CD4-positive, alpha-beta T cell treated with Interleukin-6 for 4 hours (primary cell): ENCODE measurements around the gene C21orf58.
"Not testable (repeated sequence)": the region's sequence is repeated elsewhere in the genome, so short reads cannot be mapped to it uniquely, and the experiment has no call there.

Experiments
- DNase-seq: peaks from one replicate; pipeline ENCODE4 v3.0.0-alpha.2; 2020; ENCODE audit warnings: mixed read lengths

The C21orf58 gene

DNA sequence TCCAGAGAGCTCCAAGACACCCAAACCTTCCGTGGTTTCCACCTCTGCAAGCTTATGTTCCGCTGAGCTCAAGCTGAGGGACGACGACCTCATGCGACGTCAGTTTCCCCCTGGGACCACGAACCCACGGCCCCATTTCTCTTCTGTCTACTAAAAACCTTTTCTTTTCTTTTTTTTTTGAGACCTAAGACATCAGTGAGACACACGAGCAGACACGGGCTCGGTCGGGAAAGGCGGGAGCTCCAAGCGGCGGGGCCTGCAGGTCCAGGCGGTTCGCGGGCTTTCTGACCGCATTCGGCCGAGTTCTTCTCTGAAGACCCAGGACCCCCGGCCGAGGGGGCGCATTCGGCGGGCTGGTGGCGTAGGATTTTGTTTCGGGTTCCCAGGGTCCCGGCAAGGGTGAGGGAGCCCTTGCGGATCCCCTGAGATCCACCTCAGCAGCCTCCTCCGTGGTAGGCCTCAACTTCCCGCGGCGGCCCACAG, 402 bp downstream of the C21orf58 start:
- no peak for DNase-seq

DNA sequence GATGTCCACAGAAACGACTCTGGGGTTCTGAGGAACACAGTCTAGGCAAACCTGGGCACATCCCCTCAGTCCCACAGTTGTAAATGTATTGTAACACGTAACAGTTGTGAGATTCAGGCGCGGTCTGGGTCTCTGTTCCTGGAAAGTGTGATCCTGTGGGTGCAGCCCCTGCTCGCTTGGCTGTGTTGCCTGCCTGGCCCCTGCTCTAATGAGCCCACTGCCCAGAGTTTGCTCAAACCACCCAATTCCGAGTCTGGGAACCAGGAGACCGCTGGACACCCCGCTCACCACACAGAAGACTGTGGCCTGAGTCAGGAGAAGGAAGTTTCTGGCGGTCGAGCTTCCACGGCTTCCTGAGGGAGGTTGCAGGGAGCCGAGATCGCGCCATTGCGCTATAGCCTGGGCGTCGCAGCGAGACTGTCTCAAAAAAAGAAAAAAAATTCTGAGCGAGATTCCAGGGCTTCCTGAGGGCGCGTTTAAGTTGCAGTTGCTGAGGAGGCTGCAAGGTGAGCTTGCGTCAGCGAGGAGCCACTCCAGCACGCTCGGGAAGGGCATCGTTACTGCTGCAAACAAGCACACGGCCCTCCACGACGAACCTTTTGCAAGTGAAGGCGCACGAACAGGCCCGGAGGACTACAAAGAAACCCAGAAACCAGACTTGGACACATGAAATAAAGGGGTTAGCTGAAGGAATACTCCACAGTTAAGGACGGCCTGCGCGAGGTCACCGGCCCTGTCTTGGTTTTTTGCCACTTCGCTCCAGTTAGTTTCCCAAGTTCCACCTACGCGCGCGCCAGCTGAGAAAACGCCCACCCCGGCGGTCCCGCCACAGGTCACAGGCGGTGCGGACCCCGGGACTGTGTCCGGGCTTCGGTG, 1.1 kb downstream of the C21orf58 start:
- peak; percentile 6 for DNase-seq

DNA sequence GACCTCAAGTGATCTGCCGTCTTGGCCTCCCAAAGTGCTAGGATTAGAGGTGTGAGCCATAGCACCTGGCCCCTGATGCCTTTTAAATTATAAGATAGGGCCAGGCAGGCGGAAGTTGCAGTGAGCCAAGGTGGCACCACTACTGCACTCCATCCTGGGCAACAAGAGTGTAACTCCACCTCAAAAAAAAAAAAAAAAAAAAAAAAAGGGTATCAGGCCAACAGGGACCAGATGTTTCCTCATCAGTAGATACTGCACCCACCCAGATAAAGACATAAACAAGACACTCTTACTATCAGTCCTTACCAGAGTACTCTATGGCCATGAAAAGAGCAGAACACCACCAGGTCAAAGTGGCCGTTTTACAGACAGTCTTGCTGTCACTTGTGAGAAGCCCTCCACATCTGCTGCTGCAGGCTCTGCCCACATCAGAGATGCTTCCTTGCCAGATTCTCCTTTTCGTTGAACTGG, 3.3 kb downstream of the C21orf58 start:
- no peak for DNase-seq

DNA sequence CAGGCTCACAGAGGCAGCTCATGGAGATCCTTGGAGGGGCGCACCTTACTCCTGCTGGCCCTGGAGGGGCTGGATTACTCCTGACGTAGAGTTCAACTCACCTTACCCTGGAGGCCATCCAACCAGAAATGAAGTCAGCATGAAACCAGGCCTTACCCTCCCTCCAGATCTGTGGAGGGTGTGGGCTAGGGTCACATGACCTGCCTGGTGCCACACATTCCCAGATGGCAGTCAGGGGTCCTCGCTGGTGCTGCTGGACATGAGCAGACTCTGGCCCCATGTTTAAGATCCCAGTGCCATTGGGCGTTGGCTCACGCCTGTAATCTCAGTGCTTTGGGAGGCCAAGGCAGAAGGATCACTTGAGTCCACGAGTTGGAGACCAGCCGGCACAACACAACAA, 4.5 kb downstream of the C21orf58 start:
- DNase-seq: no peak

DNA sequence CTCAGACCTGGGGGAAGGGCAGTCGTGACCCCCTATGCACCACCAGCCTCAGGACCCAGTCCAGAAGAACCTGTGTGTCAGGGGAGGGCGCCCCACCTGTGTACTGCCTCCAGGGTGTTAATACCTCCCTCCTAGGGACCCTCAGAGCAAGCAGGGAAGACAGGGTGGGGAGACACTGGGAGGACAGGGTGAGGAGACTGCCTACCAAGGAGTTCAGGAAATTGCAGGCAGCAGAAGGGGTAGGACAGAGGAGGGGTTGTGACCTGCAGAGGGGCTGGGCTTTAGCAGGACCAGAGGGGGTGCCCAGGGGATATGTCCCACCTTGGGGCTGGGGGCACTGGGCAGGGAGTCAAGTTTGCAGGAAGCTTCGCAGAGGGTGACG, 5.2 kb downstream of the C21orf58 start:
- no peak for DNase-seq

DNA sequence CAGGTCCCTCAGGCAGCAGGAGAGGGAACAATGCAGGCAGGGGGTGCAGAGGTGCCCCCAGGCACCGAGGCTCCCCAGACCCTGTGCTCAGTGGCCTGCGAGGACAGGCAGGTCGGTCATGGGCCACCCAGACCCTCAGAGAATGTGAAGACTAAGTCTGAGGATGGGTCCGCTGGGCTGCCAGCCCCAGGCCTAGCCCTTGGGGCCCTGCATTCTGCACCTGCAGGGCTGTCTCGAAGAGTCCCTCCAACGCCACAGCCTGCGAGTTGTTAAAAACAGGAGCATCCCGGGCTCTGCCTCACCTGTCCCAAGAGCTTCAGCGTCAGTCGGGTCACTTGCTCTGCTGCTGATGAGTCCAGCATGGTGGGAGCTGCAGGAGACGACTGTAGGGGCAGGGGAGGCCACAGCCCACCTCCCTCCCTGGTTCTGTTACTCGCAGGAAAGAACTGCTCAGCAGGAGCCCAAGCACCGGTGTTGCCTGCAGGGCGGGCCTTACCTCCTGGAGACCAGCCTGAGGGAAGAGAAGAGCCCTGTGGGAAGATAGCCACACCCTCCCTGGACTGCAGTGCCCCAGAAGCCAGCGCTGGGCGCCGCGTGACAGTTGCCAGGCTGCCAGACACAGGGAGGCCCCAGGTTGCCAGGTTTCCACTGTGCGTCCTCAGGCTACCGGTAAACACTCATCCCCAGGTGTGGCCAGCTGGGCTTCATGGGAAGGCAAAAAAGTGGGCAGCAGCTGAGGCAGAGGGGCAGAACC, 5.8 kb downstream of the C21orf58 start:
- no peak for DNase-seq

DNA sequence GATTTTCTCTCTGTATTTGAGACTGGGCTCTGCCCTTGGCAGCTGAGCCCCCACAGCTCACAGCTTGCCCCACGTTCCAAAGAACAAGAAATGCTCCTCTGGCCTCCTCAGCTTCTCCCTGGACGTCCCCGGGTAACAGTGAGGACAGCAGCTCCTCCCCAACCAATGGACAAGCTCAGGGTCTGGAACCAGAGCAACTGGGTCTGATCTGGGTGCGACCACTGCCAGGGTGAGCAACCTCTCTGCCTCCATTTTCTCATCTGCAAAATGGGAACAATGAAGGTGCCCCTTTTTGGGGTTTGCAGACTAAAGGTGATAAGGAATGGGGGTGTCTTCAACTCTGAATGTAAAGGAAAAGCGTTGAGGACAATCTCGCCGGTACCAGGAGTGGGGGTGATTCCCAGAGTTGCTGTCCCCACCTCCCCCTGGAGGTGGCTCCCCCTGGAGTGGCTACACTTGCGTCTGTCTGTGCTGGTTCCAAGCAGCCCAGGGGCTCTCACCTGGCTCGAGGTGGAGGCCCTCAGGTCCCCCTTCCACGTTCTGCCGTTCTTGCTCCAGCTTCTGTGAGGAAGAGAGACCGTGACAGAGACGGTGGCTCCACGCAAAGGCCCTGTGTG, 6.9 kb downstream of the C21orf58 start:
- no peak for DNase-seq

DNA sequence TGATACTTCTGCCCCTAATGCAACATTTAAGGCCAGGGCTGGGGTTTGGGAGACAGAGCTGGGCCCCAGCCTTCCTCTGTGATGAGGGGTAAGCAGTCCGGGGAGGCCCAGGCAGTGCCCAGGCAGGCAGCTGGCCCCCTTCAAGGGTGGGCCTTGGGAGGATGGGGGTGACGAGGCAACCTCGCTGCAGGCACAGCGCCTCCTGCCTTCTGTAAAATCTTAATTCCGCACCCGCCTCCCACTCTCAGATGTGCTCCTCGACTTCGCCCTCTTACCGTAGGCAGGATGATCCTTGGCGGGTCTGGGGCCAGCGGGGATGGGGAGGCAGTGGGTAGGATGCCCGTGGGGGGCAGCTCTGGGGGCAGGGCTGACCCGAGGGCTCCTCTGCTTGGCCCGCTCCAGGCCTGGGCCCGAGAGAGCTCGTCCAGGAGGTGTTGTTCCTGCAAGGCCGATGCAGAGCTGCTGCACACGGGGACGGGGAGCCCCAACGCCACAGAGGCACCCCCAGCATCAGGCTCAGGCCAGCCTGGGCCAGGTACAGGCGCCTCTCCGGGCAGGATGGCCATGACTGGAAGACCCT, 9.1 kb downstream of the C21orf58 start:
- no peak for DNase-seq

DNA sequence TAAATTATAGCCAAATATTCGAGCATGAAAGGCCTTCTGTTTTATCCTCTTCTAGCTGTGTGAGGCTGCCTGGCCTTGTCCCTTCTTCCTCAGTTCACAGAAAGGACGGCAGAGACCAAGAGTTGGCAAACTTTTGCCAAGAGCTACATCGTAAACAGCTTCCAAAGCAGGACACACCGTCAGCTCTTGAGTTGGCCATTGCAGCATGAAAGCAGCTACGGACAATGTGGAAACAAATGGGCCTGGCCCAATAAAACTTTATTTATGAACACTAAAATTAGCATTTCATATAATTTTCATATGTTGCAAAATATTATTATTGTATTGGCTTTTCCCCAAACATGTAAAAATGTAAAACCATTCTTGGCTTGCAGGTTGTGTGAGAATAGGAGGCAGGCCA, 10.7 kb downstream of the C21orf58 start:
- no peak for DNase-seq

DNA sequence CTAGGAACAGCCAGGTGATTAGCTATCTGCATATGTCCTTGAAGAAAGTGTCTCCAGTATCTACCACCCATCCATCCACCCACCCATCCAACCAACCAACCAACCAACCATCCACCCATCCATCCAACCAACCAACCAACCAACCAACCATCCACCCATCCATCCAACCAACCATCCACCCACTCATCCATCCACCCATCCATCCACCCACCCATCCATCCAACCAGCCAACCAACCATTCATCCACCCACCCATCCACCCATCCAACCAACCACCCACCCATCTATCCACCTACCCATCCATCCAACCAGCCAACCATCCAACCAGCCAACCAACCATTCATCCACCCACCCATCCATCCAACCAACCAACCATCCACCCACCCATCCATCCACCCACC, 12.1 kb downstream of the C21orf58 start:
- DNase-seq: no peak

DNA sequence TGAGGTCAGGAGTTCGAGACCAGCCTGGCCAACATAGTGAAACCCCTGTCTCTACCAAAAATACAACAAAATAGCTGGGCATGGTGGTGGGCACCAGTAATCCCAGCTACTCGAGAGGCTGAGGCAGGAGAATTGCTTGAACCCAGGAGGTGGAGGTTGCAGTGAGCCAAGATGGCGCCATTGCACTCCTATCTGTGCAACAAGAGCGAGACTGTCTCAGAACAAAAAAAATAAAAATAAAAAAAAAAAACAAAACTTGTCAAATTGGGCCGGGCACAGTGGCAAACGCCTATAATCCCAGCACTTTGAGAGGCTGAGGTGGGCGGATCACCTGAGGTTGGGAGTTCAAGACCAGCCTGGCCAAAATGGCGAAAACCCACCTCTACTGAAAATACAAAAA, 13.4 kb downstream of the C21orf58 start:
- not testable (repeated sequence) for DNase-seq

DNA sequence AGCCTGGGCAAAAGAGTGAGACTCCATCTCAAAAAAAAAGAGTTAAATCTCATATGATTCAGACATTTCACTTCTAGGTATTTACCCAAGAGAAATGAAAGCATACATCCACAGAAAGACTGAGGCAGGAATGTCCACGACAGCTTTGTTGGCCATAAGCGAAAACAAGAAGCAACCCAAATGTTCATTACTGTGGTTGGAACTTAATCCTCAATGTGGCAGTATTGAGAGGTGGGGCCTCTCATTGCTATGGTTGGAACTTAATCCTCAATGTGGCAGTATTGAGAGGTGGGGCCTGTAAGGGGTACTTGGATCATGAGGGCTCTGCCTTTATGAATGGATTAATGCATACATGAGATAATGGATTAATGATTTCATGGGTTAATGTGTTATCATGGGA, 15.2 kb downstream of the C21orf58 start:
- no peak for DNase-seq

DNA sequence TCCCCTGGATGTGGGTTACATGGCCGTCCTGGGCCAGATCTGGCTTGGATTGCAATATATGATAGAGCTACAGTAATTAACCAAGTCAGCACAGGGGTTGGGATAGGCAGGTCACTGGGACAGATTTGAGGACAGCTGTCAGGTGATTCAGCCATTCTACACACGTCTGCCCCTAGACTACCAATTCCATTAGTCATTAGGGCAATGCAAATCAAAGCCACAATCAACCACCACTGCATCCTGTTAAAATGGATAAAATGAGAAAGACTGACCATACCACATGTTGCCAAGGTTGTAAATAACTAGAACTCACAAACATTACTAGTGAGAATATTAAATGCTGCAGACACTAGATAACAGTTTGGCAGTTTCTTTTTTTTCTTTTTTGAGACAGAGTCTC, 16.0 kb downstream of the C21orf58 start:
- DNase-seq: no peak

DNA sequence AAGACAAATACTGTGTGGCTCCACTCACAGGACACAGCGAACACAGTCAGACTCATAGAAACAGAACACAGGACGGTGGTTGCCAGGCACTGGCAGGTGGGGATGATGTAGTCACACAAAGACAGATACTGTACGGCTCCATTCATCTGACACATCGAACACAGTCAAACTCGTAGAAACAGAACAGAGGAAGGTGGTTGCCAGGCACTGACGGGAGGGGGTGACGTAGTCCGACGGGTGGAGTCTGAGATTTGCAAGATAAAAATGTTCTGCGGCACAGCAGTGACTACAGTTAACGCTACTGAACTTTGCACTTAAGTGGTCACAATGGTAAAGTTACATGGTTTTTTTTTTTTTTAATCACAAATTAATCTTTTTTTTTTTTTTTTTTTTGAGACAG, 18.7 kb downstream of the C21orf58 start:
- no peak for DNase-seq

DNA sequence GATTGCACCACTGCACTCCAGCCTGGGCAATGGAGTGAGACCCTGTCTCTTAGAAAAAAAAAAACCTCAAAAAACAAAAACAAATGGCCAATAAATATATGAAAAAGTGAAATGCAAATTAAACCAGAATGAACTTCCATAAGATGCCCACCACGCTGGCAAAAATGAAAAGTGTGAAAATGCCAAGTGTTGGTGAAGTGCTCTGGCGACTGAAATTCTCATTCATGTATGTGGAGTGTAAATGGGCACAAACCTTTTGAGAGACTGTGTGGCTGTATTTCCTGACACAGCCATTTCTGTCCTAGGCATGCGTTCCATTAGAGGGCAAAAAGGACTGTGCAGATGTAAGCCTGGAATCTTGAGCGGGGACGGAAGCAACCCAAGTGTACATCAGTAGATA, 19.2 kb downstream of the C21orf58 start:
- no peak for DNase-seq

DNA sequence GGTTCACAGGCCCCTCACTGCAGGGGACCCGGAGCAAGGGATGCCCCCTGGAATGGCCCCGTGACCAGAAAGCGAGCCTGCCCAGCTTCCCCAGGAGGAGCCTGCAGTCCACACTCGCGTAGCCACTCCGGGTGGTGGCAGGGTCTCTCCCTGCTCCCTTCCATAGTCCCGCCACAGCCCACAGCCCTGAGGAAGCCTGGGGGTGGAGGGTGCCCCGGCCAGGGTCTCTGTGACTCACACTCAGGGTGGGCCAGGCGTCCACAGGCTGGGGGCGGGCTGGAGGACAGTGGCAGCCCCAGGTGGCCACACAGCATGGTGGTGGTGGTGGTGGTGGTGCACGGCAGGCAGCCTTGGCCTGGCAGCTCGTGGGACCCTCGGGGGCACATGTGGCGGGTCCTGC, 21.9 kb downstream of the C21orf58 start:
- no peak for DNase-seq

DNA sequence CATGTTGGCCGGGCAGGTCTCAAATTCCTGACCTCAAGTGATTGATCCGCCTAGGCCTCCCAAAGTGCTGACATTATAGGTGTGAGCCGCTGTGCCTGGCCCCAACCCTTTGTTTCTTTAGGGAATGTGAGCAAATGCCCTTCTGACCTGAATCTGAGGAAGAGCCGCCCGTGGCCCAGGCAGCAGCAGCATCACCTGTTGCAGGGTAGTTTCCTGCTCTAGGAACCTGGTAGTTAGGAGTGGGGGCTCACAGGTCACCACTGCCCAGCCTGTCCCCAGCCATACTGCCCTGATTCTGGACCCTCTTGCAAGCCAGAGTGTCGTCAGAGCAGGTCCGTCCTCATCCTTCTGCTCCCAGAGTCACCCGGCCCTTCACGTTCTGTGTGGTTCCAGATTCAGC, 24.5 kb downstream of the C21orf58 start:
- DNase-seq: no peak

DNA sequence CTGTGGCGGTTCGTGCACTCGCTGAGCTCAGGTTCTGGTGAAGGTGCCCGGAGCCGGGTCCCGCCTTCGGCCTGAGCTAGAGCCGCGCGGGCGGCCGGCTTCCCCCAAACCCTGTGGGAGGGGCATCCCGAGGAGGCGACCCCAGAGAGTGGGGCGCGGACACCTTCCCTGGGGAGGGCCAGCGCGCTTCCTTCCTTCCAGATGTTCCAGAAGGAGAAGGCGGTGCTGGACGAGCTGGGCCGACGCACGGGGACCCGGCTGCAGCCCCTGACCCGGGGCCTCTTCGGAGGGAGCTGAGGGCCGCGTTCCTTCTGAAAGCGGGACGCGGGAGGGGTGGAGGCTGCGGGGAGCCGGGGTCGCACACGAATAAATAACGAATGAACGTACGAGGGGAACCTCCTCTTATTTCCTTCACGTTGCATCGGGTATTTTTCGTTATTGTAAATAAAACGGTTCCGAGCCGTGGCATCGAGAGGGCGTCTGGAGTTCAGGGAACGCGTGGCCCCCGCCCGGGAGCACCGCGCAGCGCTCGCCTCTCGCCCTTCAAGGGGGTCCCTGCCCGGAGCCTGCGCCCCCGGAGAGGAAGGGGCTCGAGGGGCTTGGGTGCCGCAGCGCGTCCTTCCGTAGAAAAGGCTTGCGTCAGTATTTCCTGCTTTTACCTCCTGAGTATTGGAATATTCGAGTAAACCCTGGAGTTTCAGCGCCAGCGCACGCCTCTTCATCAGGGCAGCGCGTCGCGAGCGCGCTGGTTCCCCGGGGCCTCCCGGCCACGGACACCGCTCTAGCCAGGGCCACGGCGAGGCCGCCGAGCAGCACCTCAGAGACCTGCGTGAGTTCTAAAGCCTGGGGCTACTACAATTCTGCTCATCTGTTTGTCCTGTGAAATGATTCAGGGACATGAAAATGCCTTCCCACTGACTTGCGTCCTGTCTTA, 26.1 kb downstream of the C21orf58 start:
- peak; percentile 39 for DNase-seq

DNA sequence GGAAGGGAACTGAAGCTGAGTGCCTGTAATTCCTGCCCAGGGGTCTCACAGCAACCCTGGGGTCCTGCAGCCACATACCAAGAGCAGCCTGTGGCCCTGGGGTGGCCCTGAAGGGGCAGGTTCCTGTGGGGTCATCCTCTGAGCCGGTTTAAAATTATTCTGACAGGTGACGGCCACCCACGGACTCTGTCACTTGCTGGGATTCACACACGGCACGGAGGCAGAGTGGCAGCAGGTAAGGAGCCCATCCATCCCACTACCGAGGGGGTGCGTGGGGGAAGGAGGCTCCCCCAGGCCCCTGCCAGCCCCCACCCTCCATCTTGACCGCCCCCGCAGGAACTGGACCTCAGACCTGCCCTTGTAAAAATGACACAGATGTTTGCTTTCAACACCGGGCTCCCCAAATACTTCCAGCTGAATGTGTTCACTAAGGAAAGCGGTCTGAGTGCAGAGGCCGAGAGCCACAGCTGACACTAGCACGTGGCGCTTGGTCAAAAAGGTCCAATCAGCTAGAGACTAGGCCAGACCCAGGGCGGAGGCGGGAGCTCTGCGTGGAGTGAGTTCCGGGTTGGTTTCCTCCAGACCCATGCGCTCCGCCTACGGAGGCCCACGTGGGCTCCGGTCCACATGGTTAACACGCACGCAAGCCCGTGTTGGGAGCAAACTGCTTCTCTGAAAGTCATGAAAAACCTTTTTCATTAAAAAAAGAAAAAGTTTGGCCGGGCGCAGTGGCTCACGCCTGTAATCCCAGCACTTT, 27.5 kb downstream of the C21orf58 start:
- DNase-seq: peak; percentile 81

DNA sequence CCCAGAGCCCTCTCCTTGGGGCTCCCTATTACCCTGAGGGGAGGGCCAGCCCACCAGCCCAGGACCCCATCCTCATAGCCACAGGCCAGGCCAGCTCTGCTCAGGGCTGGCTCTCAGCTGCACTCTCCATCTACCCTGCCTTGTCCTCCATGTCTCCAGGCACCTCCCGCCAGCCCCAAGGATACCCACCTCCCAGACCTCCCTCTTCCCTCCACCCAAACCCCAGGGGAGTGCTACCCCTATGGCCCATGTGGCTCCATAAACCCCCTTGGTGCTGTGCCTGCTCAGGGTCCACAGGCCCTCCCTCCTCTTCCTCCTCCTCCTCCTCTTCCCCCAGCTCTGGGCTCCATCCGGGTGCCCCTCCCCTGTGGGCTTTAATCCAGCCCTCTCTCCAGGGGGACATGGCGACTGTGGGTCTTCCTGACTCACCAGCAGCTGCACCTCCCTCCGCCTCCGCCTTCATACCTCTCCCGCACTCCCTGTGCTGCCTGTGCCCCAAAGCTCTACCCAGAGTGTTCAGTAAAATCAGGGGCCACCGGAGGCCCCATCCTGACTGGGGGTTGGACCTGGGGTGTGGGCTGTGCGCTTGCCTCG, 28.4 kb downstream of the C21orf58 start:
- DNase-seq: no peak

DNA sequence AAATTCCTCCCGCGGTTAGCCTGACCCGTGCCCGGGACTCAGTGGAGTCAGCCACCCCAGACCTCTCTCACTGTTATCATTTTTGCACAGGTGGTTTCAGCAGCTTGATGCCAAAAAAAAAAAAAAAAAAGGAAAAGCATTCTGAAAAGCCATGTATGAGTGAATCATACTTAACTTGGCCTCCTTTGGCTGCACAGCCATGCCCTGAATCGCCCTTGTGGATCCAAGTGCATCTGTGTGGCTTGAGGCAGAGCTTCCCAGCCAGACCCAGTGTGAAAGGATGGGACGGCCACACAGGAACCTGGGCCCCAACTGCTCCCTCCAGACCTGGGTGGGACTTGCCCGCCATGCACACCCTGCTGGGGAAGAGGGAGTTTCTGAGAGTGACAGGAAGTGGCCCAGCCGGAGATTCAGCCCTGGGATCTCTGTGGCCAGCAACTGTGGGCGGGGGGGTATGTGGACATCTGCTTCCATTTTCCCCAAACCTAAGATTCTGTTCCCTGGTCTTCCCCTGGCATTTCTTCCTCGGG, 29.0 kb downstream of the C21orf58 start:
- no peak for DNase-seq
